Mammary epithelial cell (primary cell): ENCODE results near the gene AUTS2.

ENCODE experiments used
- CTCF ChIP-seq, 2 donors: IDR thresholded peaks in 1 of 2; conservative IDR thresholded peaks in 1 of 2; 2 replicates each; pipeline ENCODE4 v1.5.1; 2011 to 2012; ENCODE audit warnings: inconsistent platforms in 2 of 2, low read length in 2 of 2, mild to moderate bottlenecking in 2 of 2, control low read depth in 1 of 2, low read depth in 1 of 2; ENCODE audit not compliant: insufficient read depth in 1 of 2; ENCODE audit errors: extremely low read depth in 1 of 2
- EZH2 ChIP-seq: IDR thresholded peaks from 2 replicates; pipeline ENCODE4 v1.6.1; 2012; ENCODE audit warnings: low read length, inconsistent platforms, borderline replicate concordance

- TF ChIP-seq CTCF (conservative IDR thresholded peaks at IDR 0.05 in 1 of 2, IDR thresholded peaks at IDR 0.05 in 1 of 2; ENCODE audit: extremely low read depth in 1 of 2, insufficient read depth in 1 of 2, low read depth in 1 of 2, low read length in 2 of 2) (no peak), EZH2 (no peak)
Observed at GRCh38 chr7:69839782-69840181, 241.5 kb downstream of the AUTS2 start.
